Measurements from ENCODE around the gene ASCL4.

The ASCL4 gene

DNA sequence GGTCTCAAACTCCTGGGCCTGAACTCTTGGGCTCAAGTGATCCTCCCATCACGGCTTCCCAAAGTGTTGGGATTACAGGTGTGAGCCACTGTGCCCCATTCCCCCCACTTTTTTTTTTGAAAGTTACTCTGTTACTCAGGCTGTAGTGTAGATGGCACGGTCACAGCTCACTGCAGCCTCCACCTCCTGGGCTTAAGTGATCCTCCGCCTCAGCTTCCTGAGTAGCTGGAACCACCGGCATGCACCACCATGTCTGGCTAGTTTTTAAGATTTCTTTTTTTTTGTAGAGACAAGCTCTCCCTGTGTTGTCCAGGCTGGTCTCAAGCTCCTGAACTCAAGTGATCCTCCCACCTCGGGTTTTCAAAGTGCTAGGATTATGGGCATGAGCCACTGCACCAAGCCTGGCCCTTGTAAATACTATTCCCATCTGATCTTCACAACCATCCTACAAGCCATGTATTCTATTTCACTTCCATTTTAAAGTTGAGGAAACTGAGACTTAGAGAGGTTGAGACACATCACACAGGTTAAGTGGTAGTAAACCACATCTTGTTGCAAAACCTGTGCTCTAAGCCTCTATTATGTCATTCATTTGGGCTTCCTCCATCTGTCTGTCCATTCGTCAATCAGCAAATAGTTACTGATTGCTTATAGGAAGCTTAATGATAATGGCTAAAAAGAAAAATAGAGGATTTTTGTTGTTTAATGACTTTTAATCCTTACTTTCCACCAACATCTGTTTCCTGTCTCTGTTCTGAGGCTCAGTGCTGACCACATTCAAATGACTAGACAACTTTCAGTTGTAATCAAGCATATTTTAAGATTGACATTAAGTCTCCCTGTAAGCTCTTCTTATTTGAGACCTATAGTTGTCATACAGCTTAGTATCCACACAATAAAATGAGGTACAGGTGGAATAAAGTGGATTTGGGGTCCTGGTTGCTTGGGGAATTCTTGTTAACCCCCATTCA lies 9.2 kb downstream of the ASCL4 start:
- no peak overlapping the region for H3K4me3 ChIP-seq (ENCODE audit: low read length)
- TF ChIP-seq CTCF (IDR thresholded peaks at IDR 0.05; ENCODE audit: insufficient read depth, low read depth, low read length, missing control alignments): no peak
- DNase-seq (ENCODE audit: low read depth): no peak

GRCh38 chr12:107788281-107788680 lies 13.8 kb downstream of the ASCL4 start:
- DNase-seq (ENCODE audit: low read depth): no peak
- no peak for TF ChIP-seq CTCF (IDR thresholded peaks at IDR 0.05; ENCODE audit: insufficient read depth, low read depth, low read length, missing control alignments)
- H3K4me3 ChIP-seq (ENCODE audit: low read length): no peak overlapping the region

DNA sequence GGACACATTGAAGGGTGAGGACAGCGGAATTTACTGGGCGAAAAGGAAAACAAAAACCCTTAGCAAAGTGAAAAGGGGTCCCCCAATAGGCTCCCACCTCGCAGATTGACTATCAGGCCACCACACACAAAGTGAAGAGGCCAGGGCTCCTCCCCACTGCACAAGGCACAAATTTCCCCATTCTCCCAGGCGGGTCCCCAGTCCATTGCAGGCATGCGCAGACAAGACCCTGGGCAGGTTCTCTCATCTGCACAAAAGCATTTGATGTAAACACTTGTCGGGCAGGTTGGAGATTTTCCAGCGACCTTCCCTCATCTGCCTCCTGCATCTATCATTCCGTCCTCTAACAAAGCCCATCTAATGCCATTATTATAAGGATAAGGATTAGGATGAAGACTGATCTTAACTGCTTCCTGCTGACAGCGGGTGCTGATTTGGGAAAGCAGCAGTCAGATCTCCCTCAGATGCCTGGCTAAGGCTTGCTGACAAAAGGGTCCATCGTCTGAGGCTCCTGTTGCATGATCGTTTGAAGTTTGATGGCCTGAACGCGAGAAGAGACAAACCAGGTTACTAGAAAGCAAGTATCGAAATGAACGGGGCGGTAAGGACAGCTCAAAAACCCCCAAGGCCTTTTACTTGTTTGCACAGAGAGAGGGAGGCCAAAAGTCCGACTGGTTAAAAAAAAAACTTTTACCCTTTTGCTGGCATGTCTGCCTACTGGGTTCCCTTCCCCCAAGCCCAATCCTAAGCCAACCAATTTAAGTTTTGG lies 14.4 kb downstream of the ASCL4 start:
- no peak for DNase-seq (ENCODE audit: low read depth)
- no peak overlapping the region for H3K4me3 ChIP-seq (ENCODE audit: low read length)
- no peak for TF ChIP-seq CTCF (IDR thresholded peaks at IDR 0.05; ENCODE audit: insufficient read depth, low read depth, low read length, missing control alignments)

DNA sequence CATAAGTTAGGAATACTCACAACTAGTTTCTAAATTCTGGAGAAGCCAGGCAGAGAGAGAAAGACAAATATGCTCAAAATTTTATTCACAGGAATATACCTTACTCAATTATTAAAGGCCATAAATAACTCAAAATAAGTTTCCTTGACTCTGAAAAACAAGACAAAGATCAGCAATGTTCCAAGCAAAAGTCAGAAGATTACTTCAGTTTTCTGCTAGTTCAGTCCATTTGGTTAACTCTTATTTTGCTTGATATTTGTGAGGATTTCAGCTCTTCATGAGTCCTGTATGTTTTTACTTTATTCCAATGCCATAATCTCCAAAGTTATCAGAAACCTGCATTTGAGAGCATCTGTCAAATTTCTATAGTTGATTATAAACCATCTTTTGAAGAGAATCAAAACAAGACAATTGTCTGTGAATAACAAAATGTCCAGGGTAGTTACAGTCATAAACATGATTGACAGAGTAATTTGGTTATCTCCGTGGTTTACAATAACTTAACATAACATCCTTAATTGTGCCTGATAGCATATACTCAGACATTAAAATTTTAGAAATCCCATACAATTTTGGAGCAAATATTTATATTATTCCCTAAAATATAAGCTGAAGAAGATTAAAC lies 17.1 kb downstream of the ASCL4 start:
- H3K4me3 ChIP-seq (ENCODE audit: low read length): no peak overlapping the region
- TF ChIP-seq CTCF (IDR thresholded peaks at IDR 0.05; ENCODE audit: insufficient read depth, low read depth, low read length, missing control alignments): no peak
- no peak for DNase-seq (ENCODE audit: low read depth)

DNA sequence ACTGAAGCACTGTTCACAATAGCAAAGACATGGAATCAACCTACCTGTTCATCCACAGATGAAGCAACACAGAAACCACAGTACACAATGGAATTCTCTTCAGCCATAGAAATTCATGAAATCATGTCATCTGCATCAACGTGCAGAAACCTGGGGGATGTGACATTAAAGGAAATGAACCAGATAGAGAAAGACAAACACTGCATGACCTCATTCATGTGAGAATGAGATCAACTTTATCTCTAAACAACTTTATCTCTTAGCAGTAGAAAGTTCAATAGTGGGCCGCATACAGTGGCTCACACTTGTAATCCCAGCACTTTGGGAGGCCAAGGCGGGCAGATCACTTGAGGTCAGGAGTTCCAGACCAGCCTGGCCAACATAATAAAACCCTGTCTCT lies 19.9 kb downstream of the ASCL4 start:
- H3K4me3 ChIP-seq (ENCODE audit: low read length): no peak overlapping the region
- TF ChIP-seq CTCF (IDR thresholded peaks at IDR 0.05; ENCODE audit: insufficient read depth, low read depth, low read length, missing control alignments): no peak
- DNase-seq (ENCODE audit: low read depth): no peak

- no peak overlapping the region for H3K4me3 ChIP-seq (ENCODE audit: low read length)
- TF ChIP-seq CTCF (IDR thresholded peaks at IDR 0.05; ENCODE audit: insufficient read depth, low read depth, low read length, missing control alignments): no peak
- no peak for DNase-seq (ENCODE audit: low read depth)
Observed at GRCh38 chr12:107798580-107798979, 24.1 kb downstream of the ASCL4 start.

Measured in epithelial cell of esophagus (primary cell).